SK-N-SH (cell line): ENCODE data around the gene NCBP3.

ENCODE experiments used
- CHD2 ChIP-seq: fragments of 150-350 bp; IDR thresholded peaks from 2 replicates; pipeline ENCODE4 v1.6.1; 2018; ENCODE audit warnings: low read length; ENCODE audit not compliant: partially characterized antibody
- JUND ChIP-seq: IDR thresholded peaks from 2 replicates; pipeline ENCODE4 v1.4.0; 2012
- NFIC ChIP-seq: IDR thresholded peaks from 2 replicates; pipeline ENCODE4 v1.4.0; 2012; ENCODE audit warnings: borderline replicate concordance
- RAD21 ChIP-seq: IDR thresholded peaks from 2 replicates; pipeline ENCODE4 v1.6.1; 2012; ENCODE audit warnings: mild to moderate bottlenecking, low read length
- SIN3A ChIP-seq: IDR thresholded peaks from 2 replicates; pipeline ENCODE4 v1.6.1; 2012; ENCODE audit warnings: low read depth, mild to moderate bottlenecking, low read length, moderate library complexity, borderline replicate concordance
- YY1 ChIP-seq: IDR thresholded peaks from 2 replicates; pipeline ENCODE4 v1.4.0; 2012; ENCODE audit warnings: low read depth, mild to moderate bottlenecking
- TF ChIP-seq, protein P1 (sequence below): fragments of 200-600 bp; sonication (generic); IDR thresholded peaks from 2 replicates; pipeline ENCODE4 v1.6.1; 2017; ENCODE audit warnings: antibody characterized with exemption, mild to moderate bottlenecking, moderate library complexity
- TF ChIP-seq, protein P2 (sequence below): IDR thresholded peaks from 2 replicates; pipeline ENCODE4; 2012
- TF ChIP-seq, protein P3 (sequence below): IDR thresholded peaks from 2 replicates; pipeline ENCODE4 v1.4.0; 2012; ENCODE audit warnings: low read depth
- TF ChIP-seq, protein P4 (sequence below): fragments of 150-350 bp; IDR thresholded peaks from 2 replicates; pipeline ENCODE4 v1.6.1; 2017; ENCODE audit warnings: antibody characterized with exemption, low read length, low read depth, borderline replicate concordance
- TF ChIP-seq, protein P5 (sequence below): IDR thresholded peaks from 2 replicates; pipeline ENCODE4 v1.6.1; 2012; ENCODE audit warnings: mild to moderate bottlenecking, low read depth, low read length, moderate library complexity
- TF ChIP-seq, protein P6 (sequence below): IDR thresholded peaks from 2 replicates; pipeline ENCODE4 v1.4.0; 2012; ENCODE audit warnings: low read depth, borderline replicate concordance

DNA sequence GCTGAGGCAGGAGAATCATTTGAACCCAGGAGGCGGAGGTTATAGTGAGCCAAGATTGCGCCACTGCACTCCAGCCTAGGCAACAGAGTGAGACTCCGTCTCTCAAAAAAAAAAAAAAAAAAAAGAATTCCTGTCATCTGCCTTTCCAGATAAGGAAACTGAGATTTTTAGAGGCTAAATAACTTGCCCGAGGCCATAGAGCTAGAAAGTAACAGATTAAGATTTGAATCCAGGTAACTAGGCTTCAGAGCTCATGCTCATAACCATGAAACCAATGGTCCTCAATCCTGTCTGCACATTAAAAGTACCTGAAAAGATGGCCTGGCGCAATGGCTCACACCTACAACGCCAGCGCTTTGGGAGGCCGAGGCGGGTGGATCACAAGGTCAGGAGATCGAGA is 9.5 kb downstream of the NCBP3 start:
- TF ChIP-seq RAD21: no peak
- TF ChIP-seq, protein P1, sequence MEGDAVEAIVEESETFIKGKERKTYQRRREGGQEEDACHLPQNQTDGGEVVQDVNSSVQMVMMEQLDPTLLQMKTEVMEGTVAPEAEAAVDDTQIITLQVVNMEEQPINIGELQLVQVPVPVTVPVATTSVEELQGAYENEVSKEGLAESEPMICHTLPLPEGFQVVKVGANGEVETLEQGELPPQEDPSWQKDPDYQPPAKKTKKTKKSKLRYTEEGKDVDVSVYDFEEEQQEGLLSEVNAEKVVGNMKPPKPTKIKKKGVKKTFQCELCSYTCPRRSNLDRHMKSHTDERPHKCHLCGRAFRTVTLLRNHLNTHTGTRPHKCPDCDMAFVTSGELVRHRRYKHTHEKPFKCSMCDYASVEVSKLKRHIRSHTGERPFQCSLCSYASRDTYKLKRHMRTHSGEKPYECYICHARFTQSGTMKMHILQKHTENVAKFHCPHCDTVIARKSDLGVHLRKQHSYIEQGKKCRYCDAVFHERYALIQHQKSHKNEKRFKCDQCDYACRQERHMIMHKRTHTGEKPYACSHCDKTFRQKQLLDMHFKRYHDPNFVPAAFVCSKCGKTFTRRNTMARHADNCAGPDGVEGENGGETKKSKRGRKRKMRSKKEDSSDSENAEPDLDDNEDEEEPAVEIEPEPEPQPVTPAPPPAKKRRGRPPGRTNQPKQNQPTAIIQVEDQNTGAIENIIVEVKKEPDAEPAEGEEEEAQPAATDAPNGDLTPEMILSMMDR: no peak
- no peak for TF ChIP-seq JUND
- no peak for TF ChIP-seq SIN3A
- TF ChIP-seq NFIC: no peak
- TF ChIP-seq CHD2: no peak
- TF ChIP-seq, protein P2, sequence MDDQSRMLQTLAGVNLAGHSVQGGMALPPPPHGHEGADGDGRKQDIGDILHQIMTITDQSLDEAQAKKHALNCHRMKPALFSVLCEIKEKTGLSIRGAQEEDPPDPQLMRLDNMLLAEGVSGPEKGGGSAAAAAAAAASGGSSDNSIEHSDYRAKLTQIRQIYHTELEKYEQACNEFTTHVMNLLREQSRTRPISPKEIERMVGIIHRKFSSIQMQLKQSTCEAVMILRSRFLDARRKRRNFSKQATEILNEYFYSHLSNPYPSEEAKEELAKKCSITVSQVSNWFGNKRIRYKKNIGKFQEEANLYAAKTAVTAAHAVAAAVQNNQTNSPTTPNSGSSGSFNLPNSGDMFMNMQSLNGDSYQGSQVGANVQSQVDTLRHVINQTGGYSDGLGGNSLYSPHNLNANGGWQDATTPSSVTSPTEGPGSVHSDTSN: no peak
- TF ChIP-seq, protein P3, sequence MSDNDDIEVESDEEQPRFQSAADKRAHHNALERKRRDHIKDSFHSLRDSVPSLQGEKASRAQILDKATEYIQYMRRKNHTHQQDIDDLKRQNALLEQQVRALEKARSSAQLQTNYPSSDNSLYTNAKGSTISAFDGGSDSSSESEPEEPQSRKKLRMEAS: no peak
- TF ChIP-seq, protein P4, sequence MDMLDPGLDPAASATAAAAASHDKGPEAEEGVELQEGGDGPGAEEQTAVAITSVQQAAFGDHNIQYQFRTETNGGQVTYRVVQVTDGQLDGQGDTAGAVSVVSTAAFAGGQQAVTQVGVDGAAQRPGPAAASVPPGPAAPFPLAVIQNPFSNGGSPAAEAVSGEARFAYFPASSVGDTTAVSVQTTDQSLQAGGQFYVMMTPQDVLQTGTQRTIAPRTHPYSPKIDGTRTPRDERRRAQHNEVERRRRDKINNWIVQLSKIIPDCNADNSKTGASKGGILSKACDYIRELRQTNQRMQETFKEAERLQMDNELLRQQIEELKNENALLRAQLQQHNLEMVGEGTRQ: no peak
- TF ChIP-seq YY1: no peak
- TF ChIP-seq, protein P5, sequence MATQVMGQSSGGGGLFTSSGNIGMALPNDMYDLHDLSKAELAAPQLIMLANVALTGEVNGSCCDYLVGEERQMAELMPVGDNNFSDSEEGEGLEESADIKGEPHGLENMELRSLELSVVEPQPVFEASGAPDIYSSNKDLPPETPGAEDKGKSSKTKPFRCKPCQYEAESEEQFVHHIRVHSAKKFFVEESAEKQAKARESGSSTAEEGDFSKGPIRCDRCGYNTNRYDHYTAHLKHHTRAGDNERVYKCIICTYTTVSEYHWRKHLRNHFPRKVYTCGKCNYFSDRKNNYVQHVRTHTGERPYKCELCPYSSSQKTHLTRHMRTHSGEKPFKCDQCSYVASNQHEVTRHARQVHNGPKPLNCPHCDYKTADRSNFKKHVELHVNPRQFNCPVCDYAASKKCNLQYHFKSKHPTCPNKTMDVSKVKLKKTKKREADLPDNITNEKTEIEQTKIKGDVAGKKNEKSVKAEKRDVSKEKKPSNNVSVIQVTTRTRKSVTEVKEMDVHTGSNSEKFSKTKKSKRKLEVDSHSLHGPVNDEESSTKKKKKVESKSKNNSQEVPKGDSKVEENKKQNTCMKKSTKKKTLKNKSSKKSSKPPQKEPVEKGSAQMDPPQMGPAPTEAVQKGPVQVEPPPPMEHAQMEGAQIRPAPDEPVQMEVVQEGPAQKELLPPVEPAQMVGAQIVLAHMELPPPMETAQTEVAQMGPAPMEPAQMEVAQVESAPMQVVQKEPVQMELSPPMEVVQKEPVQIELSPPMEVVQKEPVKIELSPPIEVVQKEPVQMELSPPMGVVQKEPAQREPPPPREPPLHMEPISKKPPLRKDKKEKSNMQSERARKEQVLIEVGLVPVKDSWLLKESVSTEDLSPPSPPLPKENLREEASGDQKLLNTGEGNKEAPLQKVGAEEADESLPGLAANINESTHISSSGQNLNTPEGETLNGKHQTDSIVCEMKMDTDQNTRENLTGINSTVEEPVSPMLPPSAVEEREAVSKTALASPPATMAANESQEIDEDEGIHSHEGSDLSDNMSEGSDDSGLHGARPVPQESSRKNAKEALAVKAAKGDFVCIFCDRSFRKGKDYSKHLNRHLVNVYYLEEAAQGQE: no peak
- TF ChIP-seq, protein P6, sequence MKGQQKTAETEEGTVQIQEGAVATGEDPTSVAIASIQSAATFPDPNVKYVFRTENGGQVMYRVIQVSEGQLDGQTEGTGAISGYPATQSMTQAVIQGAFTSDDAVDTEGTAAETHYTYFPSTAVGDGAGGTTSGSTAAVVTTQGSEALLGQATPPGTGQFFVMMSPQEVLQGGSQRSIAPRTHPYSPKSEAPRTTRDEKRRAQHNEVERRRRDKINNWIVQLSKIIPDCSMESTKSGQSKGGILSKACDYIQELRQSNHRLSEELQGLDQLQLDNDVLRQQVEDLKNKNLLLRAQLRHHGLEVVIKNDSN: no peak
